ENCODE data around the gene COA8. TPM values are rescaled to one million over a fixed set of nuclear protein-coding genes. Genes with fewer than 3 reads are reported as not detected.

Gene COA8
- polyA plus RNA-seq, 3 donors: 13.2 to 58.1 (median 52.3) TPM

DNA sequence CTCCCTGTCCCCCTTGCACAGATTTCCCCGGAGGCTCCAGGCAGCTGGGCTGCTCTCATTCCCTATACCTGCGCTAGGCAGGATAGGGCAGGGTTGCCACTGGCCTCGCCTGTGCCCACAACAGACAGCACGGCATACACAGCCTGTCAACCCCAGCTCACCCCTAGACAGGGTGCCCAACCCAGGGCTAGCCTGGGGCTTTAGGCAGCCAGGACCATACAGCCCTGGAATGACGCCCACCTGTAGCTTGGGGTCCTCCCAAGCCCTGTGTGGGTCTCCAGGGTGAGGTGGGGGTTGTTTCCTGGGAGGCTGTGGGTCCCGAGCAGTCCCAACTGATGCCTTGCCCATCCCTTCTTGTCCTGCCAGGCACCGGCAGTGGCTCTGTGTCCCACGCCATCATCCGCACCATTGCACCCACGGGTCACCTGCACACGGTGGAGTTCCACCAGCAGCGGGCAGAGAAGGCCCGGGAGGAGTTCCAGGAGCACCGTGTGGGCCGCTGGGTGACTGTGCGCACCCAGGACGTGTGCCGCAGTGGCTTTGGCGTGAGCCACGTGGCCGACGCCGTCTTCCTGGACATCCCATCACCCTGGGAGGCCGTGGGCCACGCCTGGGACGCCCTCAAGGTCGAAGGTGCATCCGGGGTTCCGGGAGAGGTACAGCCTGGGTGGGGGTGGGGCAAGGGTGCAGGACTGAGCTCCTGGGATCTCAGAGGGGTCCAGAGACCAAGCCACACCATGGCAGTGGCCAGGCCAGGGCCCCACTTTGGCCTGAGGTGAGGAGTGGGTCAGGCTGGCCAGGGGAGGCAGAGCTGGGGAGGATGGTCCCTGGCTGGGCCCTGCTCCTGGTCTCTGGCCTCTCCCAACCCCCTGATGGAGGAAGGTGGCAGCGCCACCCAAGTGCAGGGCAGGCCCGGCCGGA, 30.3 kb upstream of the COA8 start:
- no peaks in the 10 kb centered on the region for H3K9me3 Mint-ChIP-seq
- H3K4me3 Mint-ChIP-seq: no peak overlapping the region
- Histone ChIP-seq H3K9me3 (replicated peaks in 1 of 2; ENCODE audit: control insufficient read depth in 1 of 2, insufficient read depth in 1 of 2, low read length in 2 of 2) (no peaks in the 10 kb centered on the region), H3K36me3 (replicated peaks in 1 of 2; ENCODE audit: control insufficient read depth in 1 of 2, insufficient read depth in 2 of 2, low read length in 2 of 2) (peaks cover 8 to 30% of the 10 kb centered on the region in 2 donors), H3K9ac (ENCODE audit: insufficient read depth, low read length, poor library complexity, severe bottlenecking) (no peak overlapping the region), H3K79me2 (ENCODE audit: insufficient read depth, low read length) (peaks cover 20% of the 10 kb centered on the region), H3K4me2 (replicated peaks; ENCODE audit: extremely low read depth, low read length, poor library complexity, severe bottlenecking) (no peak overlapping the region), H3K4me1 (ENCODE audit: control insufficient read depth in 1 of 2, insufficient read depth in 2 of 2, low read length in 2 of 2) (peaks cover 26 to 27% of the 10 kb centered on the region in 2 donors), H4K20me1 (ENCODE audit: insufficient read depth, low read length) (peaks cover 10% of the 10 kb centered on the region), H2AFZ (ENCODE audit: insufficient read depth, low read depth, low read length, poor library complexity, severe bottlenecking) (no peak overlapping the region), H3K27me3 (ENCODE audit: control insufficient read depth in 2 of 2, insufficient read depth in 2 of 2, low read length in 2 of 2) (no peaks in the 10 kb centered on the region), H3K4me3 (replicated peaks in 1 of 3; ENCODE audit: low read depth in 2 of 3, low read length in 3 of 3) (no peak overlapping the region), H3K27ac (ENCODE audit: low read depth in 1 of 2, low read length in 2 of 2) (no peak overlapping the region)
- no peak for DNase-seq
- whole genome bisulfite sequencing (ENCODE audit: insufficient coverage): 95% methylated on average over 29 of the region's 32 CpGs
- peaks cover 5 to 23% of the 10 kb centered on the region in 2 donors for H3K36me3 Mint-ChIP-seq
- no peak overlapping the region for H3K27ac Mint-ChIP-seq
- TF ChIP-seq CTCF (IDR thresholded peaks at IDR 0.05): no peak
- intact Hi-C loops (cut with micrococcal nuclease): no loop called here
- H3K27me3 Mint-ChIP-seq (ENCODE audit: low read depth in 3 of 3): peaks cover 0 to 3% (median under 1%) of the 10 kb centered on the region in 3 donors
- H3K4me1 Mint-ChIP-seq: peaks cover 27% of the 10 kb centered on the region

DNA sequence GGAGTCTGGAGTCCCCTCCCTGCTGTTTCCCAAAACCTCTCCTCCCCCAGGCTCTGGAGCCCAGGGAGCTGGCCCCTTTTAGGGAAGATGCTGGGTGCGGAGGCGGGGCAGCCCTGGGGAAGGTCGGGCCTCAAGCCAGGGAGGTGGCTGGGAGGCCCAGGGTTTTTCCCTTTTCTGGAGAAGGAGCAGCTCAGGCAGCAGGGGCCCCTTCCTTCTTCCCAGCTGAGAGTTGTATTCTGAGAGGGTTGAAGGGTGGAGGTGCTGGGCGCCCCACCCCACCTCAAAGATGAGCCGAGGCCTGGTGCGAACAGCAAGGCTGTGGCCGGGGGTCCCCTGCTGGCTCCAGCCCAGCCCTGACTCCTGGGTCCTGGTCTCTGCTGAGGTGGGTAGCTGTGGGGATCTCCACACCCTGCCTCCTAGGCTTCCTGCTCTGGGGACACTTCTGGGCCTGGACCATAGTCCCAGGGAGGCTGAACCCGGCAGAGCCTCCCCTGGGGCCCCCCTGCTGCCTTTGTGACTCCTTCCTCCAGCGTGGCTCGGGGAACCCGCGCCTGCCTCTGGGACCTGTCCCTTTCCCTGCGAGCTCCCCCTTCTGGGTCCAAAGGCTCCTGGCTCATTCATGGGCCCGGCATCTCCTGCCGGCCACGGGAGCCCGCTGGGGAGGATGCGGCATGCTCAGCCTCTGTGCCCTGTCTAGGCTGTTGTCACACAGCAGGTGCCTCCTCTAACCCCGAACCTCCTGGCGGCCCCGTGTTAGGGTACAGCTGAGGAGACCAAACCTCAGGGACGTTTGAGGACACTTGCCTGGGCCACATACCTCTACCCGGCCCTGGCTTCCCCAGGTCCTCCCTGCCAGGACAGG, 29.4 kb upstream of the COA8 start:
- intact Hi-C loops (cut with micrococcal nuclease): no loop called here
- Histone ChIP-seq H3K79me2 (ENCODE audit: insufficient read depth, low read length) (peaks cover 20% of the 10 kb centered on the region), H3K9me3 (replicated peaks in 1 of 2; ENCODE audit: control insufficient read depth in 1 of 2, insufficient read depth in 1 of 2, low read length in 2 of 2) (no peaks in the 10 kb centered on the region), H3K4me2 (replicated peaks; ENCODE audit: extremely low read depth, low read length, poor library complexity, severe bottlenecking) (no peak overlapping the region), H3K36me3 (replicated peaks in 1 of 2; ENCODE audit: control insufficient read depth in 1 of 2, insufficient read depth in 2 of 2, low read length in 2 of 2) (peaks cover 8 to 30% of the 10 kb centered on the region in 2 donors), H4K20me1 (ENCODE audit: insufficient read depth, low read length) (peaks cover 13% of the 10 kb centered on the region), H2AFZ (ENCODE audit: insufficient read depth, low read depth, low read length, poor library complexity, severe bottlenecking) (no peak overlapping the region), H3K9ac (ENCODE audit: insufficient read depth, low read length, poor library complexity, severe bottlenecking) (no peak overlapping the region), H3K4me1 (ENCODE audit: control insufficient read depth in 1 of 2, insufficient read depth in 2 of 2, low read length in 2 of 2) (peaks cover 17 to 18% of the 10 kb centered on the region in 2 donors), H3K4me3 (replicated peaks in 1 of 3; ENCODE audit: low read depth in 2 of 3, low read length in 3 of 3) (no peak overlapping the region), H3K27ac (ENCODE audit: low read depth in 1 of 2, low read length in 2 of 2) (no peak overlapping the region), H3K27me3 (ENCODE audit: control insufficient read depth in 2 of 2, insufficient read depth in 2 of 2, low read length in 2 of 2) (no peaks in the 10 kb centered on the region)
- no peak for TF ChIP-seq CTCF (IDR thresholded peaks at IDR 0.05)
- H3K27me3 Mint-ChIP-seq (ENCODE audit: low read depth in 3 of 3): peaks cover 0 to 5% (median 3%) of the 10 kb centered on the region in 3 donors
- peaks cover 5 to 23% of the 10 kb centered on the region in 2 donors for H3K36me3 Mint-ChIP-seq
- no peak for DNase-seq
- WGBS (ENCODE audit: insufficient coverage): 92% methylated on average over 19 of the region's 23 CpGs
- no peak overlapping the region for H3K27ac Mint-ChIP-seq
- no peak overlapping the region for H3K4me3 Mint-ChIP-seq
- no peaks in the 10 kb centered on the region for H3K9me3 Mint-ChIP-seq
- peaks cover 18% of the 10 kb centered on the region for H3K4me1 Mint-ChIP-seq
